Fibroblast of pulmonary artery (primary cell): ENCODE data around the gene SCMH1.

Experiments used
- DNase-seq: peaks from one replicate; pipeline ENCODE4 v3.0.0-alpha.2; 2010; ENCODE audit warnings: low read depth
- H3K4me3 ChIP-seq: replicated peaks from 2 replicates; pipeline ENCODE4 v1.5.1; 2011; ENCODE audit warnings: low read depth, mild to moderate bottlenecking, control low read depth, low read length, moderate library complexity
- TF ChIP-seq, protein P1 (sequence below): IDR thresholded peaks from 2 replicates; pipeline ENCODE4 v1.5.1; 2011; ENCODE audit warnings: mild to moderate bottlenecking, control low read depth, low read length, inconsistent platforms; ENCODE audit errors: missing control alignments

Gene SCMH1

DNA sequence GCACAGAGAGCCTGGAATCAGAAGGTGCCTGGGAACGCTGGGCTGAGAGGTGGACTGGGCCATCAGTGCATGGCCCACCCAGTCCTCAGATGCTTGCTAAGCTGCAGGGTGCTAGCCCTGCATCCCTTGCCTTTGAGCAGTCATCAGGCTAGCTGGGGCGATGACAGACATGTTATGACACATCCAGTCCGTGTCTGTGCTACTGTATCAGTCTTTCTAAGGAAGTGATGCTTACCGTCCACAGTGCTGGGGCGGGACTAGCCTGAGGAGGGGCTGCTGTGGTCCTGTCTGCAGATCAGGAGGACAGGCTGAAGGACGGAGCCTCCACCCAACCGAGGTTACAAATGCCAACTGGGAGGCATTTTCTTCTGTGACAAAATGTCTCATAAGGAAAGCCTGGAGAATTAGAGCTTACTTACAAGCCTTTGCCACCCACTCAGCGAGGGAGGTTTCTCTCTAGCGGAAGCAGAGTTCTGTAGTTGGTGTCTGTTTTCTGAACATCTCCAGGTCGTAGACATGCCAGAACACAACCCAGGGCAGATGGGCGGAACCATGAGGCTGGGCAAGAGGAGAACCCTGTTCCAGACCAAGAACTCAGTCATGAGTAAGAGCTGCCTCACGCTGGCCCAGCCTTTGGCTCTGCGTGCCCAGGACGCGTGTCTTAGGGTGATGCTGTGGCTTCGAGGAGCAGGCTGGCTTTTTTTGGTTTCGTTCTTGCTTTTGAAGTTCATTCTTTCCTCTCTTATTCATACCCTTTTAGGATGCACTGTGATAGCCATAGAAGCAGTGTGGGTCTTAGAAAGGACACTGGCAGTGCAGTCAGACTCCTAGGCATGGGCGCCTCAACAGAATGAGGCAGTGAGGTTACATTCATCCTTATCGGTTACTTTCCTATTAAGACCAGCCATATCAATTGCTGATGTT lies 234.9 kb downstream of the SCMH1 start:
- TF ChIP-seq, protein P1, sequence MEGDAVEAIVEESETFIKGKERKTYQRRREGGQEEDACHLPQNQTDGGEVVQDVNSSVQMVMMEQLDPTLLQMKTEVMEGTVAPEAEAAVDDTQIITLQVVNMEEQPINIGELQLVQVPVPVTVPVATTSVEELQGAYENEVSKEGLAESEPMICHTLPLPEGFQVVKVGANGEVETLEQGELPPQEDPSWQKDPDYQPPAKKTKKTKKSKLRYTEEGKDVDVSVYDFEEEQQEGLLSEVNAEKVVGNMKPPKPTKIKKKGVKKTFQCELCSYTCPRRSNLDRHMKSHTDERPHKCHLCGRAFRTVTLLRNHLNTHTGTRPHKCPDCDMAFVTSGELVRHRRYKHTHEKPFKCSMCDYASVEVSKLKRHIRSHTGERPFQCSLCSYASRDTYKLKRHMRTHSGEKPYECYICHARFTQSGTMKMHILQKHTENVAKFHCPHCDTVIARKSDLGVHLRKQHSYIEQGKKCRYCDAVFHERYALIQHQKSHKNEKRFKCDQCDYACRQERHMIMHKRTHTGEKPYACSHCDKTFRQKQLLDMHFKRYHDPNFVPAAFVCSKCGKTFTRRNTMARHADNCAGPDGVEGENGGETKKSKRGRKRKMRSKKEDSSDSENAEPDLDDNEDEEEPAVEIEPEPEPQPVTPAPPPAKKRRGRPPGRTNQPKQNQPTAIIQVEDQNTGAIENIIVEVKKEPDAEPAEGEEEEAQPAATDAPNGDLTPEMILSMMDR: no peak
- no peak for DNase-seq
- H3K4me3 ChIP-seq: no peak overlapping the region

DNA sequence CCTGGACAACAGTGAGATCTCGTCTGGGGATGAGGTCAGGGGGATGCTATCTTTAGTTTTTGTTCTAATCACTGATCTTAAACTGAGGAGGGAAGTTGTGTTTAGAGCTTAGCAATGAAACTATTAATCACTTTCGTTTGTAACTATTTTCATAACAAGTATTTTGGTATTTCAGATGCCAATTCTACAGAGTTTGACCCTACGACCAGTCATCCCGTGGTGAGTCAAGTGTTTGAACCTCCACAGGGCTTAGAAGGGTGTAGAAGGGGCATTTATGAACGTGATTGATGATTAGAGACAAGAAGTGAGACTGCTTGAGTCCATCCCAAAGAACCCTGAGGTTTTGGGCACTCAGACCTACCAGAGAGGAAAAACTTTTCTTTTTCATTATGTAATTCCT lies 236.2 kb downstream of the SCMH1 start:
- H3K4me3 ChIP-seq: no peak overlapping the region
- TF ChIP-seq, protein P1: no peak
- no peak for DNase-seq

DNA sequence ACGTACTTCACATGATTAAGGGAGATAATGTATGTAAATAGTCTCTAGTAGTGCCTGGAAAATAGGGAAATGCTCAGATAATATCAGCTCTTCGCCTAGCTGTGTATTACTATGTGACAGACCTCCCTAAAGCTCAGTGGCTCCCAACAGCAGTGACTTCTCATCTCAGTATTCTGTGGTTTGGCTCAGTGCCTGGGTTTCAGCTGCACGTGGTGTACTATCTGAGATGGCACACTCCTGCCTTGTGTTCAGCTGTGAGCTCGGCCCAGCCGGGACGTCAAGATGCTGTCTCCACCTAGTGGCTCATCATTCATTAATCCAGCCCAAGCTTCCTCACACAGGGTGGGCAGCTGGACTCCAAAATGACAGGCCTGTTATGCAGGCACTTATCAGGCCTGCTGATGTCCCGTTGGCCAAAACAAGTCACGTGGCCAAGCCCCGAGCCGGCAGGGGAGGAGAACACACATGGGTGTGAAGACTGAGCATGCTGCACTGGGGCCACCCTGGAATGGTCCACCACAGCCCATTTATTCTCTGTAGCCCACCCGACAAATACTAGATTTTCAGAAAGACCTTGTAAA lies 238.4 kb downstream of the SCMH1 start:
- TF ChIP-seq, protein P1: peak; percentile 59
- H3K4me3 ChIP-seq: no peak overlapping the region
- DNase-seq: peak; percentile 99

DNA sequence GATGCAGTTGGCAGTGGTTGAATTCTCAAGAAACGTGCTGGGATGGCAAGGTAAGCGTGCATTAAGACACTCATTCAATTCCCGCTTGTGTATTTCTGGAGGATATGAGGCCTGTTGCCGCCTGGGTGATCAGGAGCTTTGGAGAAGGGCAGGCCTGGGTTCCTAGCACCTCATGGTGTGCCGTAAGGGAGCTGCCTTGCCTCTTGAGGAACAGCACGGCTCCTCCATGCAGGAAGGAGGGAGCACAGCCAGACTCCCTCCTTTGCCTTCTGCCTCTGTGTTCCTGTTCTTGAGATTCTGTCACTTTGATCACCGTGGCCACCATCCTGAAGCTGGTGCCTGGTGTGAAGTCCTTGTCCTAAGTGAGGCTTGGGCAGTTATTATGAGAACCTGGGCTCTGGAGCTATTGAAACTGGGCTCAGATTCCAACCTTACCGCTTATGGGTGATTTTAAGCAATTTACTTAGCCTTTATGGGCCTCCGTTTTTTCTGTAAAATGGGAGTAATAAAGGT lies 238.9 kb downstream of the SCMH1 start:
- H3K4me3 ChIP-seq: no peak overlapping the region
- TF ChIP-seq, protein P1: no peak
- DNase-seq: no peak

DNA sequence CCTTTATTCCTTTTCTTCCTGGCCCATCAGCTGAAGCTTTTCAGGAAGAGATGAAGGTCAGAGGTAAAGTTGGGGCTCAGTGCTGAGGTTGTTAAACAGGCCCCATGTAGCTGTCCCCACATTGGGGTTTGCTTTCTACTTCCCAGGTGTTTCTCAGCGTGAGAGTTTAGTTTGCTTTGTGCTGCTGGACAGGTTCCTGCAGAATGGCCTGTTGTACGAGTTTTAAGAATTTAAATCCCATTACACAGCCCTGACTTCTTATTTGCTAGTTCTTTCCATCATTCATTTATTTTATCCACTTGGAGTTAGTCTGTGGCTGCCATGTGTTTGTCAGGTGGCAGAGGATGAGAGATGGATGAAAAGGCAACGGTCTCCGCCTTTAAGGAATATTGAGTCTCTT lies 243.4 kb downstream of the SCMH1 start:
- DNase-seq: no peak
- TF ChIP-seq, protein P1: no peak
- H3K4me3 ChIP-seq: no peak overlapping the region

DNA sequence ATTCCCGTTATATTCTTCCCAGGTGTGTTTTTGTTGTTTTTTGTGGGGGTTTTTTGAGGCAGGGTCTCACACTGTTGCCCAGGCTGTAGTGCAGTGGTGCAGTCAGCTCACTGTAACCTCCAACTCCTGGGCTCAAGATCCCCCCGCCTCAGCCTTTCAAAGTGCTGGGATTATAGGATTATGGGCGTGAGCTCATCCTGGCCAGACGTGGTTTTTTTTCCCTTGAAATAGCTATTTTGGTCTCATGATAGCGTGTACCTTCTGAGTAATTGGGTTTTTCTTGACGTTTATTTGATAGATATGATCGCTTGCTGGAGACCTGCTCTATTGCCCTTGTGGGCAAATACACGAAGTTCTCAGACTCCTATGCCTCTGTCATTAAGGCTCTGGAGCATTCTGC lies 245.0 kb downstream of the SCMH1 start:
- TF ChIP-seq, protein P1: no peak
- no peak for DNase-seq
- H3K4me3 ChIP-seq: no peak overlapping the region
